Fibroblast of lung (primary cell): ENCODE measurements around the gene PID1. TPM values are rescaled to one million over a fixed set of nuclear protein-coding genes. Genes with fewer than 3 reads are reported as not detected.

Experiments used
- DNase-seq, 2 donors: peaks; one replicate each; pipeline versions ENCODE4 v3.0.0 to v3.0.0-alpha.2; 2010; ENCODE audit warnings: low read depth in 2 of 2
- H2AFZ ChIP-seq: 2 replicates; pipeline ENCODE4 v1.5.1; 2012; ENCODE audit warnings: low read length, control low read depth, inconsistent platforms
- H3K27ac ChIP-seq: 2 replicates; pipeline ENCODE4 v1.5.1; 2011; ENCODE audit warnings: low read length, control low read depth; ENCODE audit not compliant: insufficient read depth
- H3K27me3 ChIP-seq: 2 replicates; pipeline ENCODE4 v1.5.1; 2011; ENCODE audit warnings: mild to moderate bottlenecking, low read length; ENCODE audit not compliant: control insufficient read depth, insufficient read depth
- H3K36me3 ChIP-seq: 2 replicates; pipeline ENCODE4 v1.5.1; 2011; ENCODE audit warnings: low read length; ENCODE audit not compliant: control insufficient read depth, insufficient read depth
- H3K4me1 ChIP-seq: 2 replicates; pipeline ENCODE4 v1.5.1; 2011; ENCODE audit warnings: low read length; ENCODE audit not compliant: control insufficient read depth, insufficient read depth; ENCODE audit errors: extremely low read depth
- H3K4me2 ChIP-seq: 2 replicates; pipeline ENCODE4 v1.5.1; 2011; ENCODE audit warnings: low read length, control low read depth; ENCODE audit not compliant: insufficient read depth; ENCODE audit errors: extremely low read depth
- H3K4me3 ChIP-seq, 4 experiments: fragments of 200-600 bp in 1 of 4; sonication (generic) in 1 of 4; replicated peaks in 1 of 4; 2 replicates each; pipeline ENCODE4 v1.5.1; 2011 to 2016; ENCODE audit warnings: low read length in 4 of 4, low read depth in 3 of 4, mild to moderate bottlenecking in 3 of 4, control low read depth in 2 of 4, inconsistent platforms in 1 of 4, mixed read lengths in 1 of 4; ENCODE audit not compliant: insufficient read depth in 1 of 4; ENCODE audit errors: control extremely low read depth in 1 of 4
- H3K79me2 ChIP-seq: 2 replicates; pipeline ENCODE4 v1.5.1; 2012; ENCODE audit warnings: mild to moderate bottlenecking, low read length, inconsistent platforms; ENCODE audit not compliant: control insufficient read depth, insufficient read depth
- H3K9ac ChIP-seq: 2 replicates; pipeline ENCODE4 v1.5.1; 2011; ENCODE audit warnings: mild to moderate bottlenecking, low read length, control low read depth; ENCODE audit not compliant: insufficient read depth
- H3K9me3 ChIP-seq: 2 replicates; pipeline ENCODE4 v1.5.1; 2012; ENCODE audit warnings: low read depth, low read length; ENCODE audit not compliant: control insufficient read depth, insufficient read depth
- H4K20me1 ChIP-seq: 2 replicates; pipeline ENCODE4 v1.5.1; 2011; ENCODE audit warnings: low read length; ENCODE audit not compliant: control insufficient read depth, insufficient read depth; ENCODE audit errors: extremely low read depth
- CTCF ChIP-seq, 2 donors: IDR thresholded peaks in 1 of 2; conservative IDR thresholded peaks in 1 of 2; 1 replicate in 1 of 2; 2 replicates in 1 of 2; pipeline ENCODE4 v1.5.1; 2011 to 2012; ENCODE audit warnings: low read length in 2 of 2, control low read depth in 1 of 2, inconsistent platforms in 1 of 2, low read depth in 1 of 2, mild to moderate bottlenecking in 1 of 2
- EZH2 ChIP-seq: IDR thresholded peaks from 2 replicates; pipeline ENCODE4 v1.5.1; 2012; ENCODE audit warnings: low read length, control low read depth, mild to moderate bottlenecking; ENCODE audit errors: missing control alignments
- polyA plus RNA-seq, 2 donors: library from polyadenylated mRNA; depleted of rRNA in 1 of 2; stranded (reverse) in 1 of 2; unstranded in 1 of 2; fragments of >200 nt; gene quantifications; 2 replicates each; pipeline ENCODE4 v1.2.1, GENCODE V29; 2011 to 2012; ENCODE audit warnings: missing spikeins in 1 of 2
- total RNA-seq: library from RNA; depleted of rRNA; stranded (reverse); fragments of >200 nt; gene quantifications from 2 replicates; pipeline ENCODE4 v1.2.1, GENCODE V29; 2014

The PID1 gene
- total and polyA plus RNA-seq, 2 donors (not counting 1 experiment from before 2014, with no cell fraction given): 15.7 to 29.6 TPM

GRCh38 chr2:229107601-229108000 lies 163.5 kb downstream of the PID1 start:
- DNase-seq: no peak
- Histone ChIP-seq H3K9me3 (no peaks in the 10 kb centered on the region), H3K9ac (no peak overlapping the region), H3K79me2 (no peaks in the 10 kb centered on the region), H3K4me1 (no peaks in the 10 kb centered on the region), H2AFZ (no peak overlapping the region), H3K27me3 (no peaks in the 10 kb centered on the region), H3K27ac (no peak overlapping the region), H4K20me1 (no peaks in the 10 kb centered on the region), H3K4me3 (no peak overlapping the region), H3K4me2 (no peak overlapping the region), H3K36me3 (no peaks in the 10 kb centered on the region)
- TF ChIP-seq EZH2: no peak
- TF ChIP-seq CTCF (conservative IDR thresholded peaks at IDR 0.05 in 1 of 2, IDR thresholded peaks at IDR 0.05 in 1 of 2; ENCODE audit: low read depth in 1 of 2, low read length in 2 of 2): no peak

- H3K9me3 ChIP-seq: no peaks in the 10 kb centered on the region
- no peak overlapping the region for H3K4me3 ChIP-seq
- H4K20me1 ChIP-seq: no peaks in the 10 kb centered on the region
- no peaks in the 10 kb centered on the region for H3K36me3 ChIP-seq
- H3K4me1 ChIP-seq: no peaks in the 10 kb centered on the region
- H3K27ac ChIP-seq: no peak overlapping the region
- no peak overlapping the region for H3K9ac ChIP-seq
- H3K79me2 ChIP-seq: no peaks in the 10 kb centered on the region
- DNase-seq: peak in 1 of 2 donors; percentile 9
- no peak overlapping the region for H2AFZ ChIP-seq
- no peaks in the 10 kb centered on the region for H3K27me3 ChIP-seq
- no peak for TF ChIP-seq EZH2
- no peak for TF ChIP-seq CTCF (conservative IDR thresholded peaks at IDR 0.05 in 1 of 2, IDR thresholded peaks at IDR 0.05 in 1 of 2; ENCODE audit: low read depth in 1 of 2, low read length in 2 of 2)
- no peak overlapping the region for H3K4me2 ChIP-seq
These were observed 166.1 kb downstream of the PID1 start for GRCh38 chr2:229104974-229105387.

DNA sequence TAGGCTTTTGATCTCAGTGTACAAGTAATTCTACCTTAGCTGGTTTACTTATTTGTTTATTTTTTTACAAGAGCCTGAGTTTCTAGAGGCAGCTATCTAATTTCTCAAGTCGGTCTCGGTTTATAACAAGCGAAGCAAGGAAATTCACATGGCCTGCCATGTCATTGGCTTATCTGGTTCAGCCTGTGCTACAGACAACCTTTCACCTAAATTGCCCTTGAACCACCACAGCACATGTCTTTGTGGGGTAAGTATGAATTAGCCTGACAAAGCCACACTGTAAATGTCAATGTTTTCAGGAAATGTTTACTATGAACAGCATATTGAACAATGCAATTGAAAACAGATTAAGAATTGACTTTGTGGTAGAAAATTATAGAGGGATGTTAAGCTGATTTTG lies 167.1 kb downstream of the PID1 start:
- no peak overlapping the region for H2AFZ ChIP-seq
- no peak for DNase-seq
- no peak overlapping the region for H3K9ac ChIP-seq
- no peak overlapping the region for H3K4me2 ChIP-seq
- H3K27ac ChIP-seq: no peak overlapping the region
- H3K4me3 ChIP-seq: no peak overlapping the region
- no peaks in the 10 kb centered on the region for H3K27me3 ChIP-seq
- H4K20me1 ChIP-seq: no peaks in the 10 kb centered on the region
- no peaks in the 10 kb centered on the region for H3K79me2 ChIP-seq
- H3K4me1 ChIP-seq: no peaks in the 10 kb centered on the region
- H3K36me3 ChIP-seq: no peaks in the 10 kb centered on the region
- TF ChIP-seq EZH2: no peak
- TF ChIP-seq CTCF (conservative IDR thresholded peaks at IDR 0.05 in 1 of 2, IDR thresholded peaks at IDR 0.05 in 1 of 2; ENCODE audit: low read depth in 1 of 2, low read length in 2 of 2): no peak
- no peaks in the 10 kb centered on the region for H3K9me3 ChIP-seq
